ENCODE data around the gene HIP1R.
"Not testable (repeated sequence)": the region's sequence is repeated elsewhere in the genome, so short reads cannot be mapped to it uniquely, and the experiment has no call there.

Gene HIP1R

DNA sequence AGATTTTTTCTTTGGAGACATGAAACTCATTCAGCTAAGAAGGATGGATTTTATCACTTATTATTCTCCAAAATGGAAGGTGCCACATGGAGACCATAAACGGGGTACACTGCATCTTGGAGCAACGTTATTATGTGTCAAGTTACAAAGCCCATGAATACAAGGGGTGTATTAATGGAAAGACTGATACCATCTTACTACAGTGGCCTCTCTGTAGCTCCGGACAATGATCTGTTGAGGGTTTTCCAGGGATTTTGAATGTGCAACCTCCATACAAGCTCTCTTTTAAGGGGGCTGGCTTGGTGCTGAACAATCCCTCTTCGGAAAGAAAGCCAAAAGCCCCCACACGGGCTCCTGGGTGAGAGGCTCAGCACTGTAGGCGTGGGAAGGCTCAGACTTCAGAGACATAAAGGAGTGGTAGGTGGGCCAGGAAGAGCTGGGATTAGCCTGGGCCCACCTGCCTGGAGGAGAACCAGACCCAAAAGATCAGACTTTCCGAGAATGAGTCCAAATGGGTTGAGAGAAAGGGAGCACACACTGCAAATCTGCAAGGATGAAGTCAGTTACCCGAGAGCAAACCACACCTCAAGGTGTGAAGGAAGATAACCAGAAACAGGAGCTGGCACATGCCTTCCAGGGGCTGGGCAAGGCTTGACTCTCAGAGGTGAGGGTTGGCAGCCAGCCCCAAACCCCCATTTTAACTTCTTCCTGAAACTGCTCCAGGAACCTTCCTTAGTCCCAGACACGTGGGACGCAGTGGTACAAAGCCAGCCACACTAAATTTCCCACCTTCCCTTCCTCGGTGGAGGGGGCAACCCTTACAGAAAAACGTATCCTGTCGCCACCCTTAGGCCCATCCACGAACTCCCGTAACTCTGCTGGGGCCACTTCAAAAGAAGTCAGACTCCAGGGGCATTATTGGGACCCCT is 59.2 kb downstream of the HIP1R start:
- no peak for DNase-seq

DNA sequence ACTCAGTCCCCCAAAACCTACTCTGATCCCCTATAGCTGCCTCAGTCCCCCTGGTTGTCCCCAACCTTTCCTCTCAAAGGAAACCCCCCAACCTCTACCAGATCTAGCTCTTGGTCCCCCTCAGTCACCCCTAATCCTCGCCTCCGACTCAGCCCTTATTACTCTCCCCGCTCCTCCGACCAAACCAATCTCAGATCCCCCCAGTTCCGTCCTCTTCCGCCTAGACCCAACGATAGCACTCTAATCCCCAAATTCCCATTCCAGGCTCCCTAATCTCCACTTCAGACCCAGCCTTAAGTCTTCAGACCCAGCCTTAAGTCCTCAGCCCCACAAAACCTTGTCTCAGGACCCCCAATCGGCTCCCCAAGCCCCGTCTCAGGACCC is 60.1 kb downstream of the HIP1R start:
- no peak for DNase-seq

DNA sequence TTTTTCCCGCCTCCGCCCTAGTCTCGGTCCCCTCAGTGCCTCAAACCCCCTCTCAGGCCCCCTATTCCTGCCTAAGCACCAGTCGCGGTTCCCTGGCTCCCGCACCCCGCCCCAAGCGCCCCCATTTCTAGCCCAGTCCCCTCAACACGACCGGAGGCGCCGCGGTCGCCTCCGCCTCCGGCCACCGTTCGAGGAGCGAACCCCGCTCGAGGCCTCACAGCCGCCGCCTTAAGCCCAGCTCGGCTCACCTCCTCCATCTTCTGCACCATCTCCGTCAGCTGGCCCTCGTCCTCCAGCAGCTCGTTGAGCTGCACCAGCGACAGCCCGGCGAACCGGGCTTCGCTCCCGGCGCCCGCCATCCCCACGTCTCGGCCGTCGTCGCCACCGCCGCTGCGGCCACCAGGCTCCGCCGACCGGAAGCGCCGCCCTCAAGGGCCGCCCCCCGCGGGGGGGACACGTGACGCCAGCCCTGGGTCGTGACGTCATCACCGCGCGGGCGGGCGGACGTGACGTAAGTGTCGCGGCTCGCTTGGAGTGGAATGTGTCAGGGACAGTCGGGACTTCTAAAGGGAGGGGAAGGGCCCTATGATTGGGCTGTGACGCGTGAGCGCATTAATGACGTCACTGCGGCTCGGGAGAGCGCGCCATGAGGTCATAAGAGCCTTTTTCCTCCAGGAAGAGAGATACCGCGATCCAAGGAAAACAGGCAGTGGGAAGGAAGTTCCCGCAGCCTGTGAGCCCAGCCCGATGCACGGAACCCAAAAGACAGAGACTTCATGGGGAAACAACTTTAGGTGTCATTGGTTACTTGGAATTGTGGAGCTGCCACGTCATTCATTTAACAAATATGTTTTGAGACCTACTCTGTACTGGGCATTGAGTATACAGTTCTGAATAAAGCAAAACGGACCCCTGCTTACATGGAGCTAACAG is 60.7 kb downstream of the HIP1R start, which contains the start of gene VPS37B:
TSS of gene VPS37B (minus strand) at position 421 of the 933 bp plus-strand sequence. CDS start at position 359, 62 bp downstream.
- DNase-seq: peak; percentile 37 to 83

DNA sequence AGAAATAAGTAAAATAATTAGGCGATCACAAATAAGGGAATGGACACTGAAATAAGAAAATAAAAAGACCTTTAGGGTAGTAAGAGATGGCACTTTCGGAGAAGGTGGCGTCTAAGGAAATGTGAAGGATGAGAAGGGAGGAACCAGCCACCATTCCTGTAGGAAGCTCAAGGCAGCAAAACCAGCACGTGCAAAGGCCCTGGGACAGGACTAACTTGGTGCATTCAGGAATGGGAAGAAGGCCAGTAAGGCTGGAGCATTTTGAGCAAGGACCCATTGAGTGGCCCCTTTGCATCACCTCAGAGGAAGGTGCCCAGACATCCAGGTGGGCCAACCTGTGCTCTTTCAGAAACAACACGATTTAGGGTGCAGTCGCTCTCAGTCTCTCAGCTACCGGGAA is 61.4 kb downstream of the HIP1R start:
- DNase-seq: no peak

DNA sequence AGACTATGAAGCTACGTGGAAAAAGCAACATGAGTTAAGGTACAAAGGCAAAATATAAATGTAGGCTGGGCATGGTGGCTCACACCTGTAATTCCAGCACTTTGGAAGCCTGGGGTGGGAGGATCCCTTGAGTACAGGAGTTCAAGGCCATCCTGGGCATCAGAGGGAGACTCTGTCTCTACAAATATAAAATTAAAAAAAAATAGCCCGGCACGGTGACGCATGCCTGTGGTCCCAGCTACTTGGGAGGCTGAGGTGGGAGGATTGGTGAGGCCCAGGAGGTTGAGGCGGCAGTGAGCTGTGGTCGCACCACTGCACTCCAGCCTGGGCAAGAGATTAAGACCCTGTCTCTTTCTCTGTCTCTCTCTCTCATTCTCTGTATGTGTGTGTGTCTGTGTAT is 64.6 kb downstream of the HIP1R start:
- no peak for DNase-seq

DNA sequence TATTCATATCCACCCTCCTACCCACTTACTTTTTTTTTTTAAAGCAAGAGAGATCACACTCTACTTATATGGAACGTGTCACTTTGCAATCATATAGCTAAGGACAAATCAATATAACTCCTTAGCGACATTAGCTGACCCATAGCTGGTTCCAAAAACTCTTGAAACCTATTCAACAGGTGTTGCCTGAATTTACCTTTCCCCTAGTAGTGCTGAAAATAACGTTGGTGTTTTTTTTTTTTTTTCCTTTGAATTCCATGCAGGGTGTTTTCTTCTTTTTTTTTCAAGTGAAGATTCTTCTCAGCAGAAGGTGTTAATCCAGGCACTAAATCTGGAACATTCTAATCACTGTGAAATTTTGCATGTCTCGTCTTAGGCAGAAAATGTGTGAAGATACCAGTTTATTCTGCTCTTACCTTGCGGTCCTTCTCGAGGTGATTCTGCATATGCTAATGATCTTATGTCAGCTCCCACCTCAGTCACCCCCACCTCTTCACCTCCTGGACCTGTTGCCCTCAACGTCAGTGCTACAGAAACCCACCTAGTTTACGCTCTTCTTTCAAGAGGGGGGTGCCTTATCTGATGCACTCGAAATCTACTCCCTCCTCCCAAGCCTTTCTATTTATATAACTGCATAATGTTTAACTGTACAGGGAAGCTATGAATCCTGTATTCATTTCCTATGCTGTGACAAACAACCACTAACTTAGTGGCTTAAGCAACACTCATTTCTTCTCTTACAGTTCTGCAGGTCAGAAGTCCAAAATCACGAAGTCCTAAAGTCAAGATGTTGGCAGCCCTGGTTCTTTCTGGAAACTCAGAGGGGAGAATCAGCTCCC is 67.8 kb downstream of the HIP1R start:
- DNase-seq: no peak

DNA sequence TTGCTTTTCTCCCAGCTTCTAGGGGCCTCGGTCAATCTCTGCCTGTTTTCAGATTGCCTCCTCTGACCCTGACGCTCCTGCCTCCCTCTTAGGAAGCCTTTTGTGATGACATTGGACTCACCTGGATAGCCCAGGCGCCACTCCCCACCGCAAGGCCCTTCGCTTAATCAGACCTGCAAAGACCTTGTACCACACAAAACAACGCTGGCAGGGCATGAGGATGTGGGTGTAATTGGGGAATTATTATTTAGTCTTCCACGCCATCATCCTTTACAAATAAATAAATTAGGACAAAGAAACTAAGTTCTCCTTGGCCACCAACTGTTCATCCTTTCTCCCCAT is 68.4 kb downstream of the HIP1R start:
- DNase-seq: no peak

DNA sequence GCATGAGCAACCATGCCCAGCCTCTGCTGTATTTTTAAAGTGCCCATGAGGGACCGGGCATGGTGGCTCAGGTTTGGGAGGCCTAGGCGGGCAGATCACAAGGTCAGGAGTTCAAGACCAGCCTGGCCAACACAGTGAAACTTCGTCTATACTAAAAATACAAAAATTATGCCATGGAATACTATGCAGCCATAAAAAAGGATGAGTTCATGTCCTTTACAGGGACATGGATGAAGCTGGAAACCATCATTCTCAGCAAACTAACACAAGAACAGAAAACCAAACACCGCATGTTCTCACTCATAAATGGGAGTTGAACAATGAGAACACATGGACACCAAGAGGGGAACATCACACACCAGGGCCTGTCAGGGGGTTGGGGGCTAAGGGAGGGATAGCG is 70.0 kb downstream of the HIP1R start:
- not testable (repeated sequence) for DNase-seq

DNA sequence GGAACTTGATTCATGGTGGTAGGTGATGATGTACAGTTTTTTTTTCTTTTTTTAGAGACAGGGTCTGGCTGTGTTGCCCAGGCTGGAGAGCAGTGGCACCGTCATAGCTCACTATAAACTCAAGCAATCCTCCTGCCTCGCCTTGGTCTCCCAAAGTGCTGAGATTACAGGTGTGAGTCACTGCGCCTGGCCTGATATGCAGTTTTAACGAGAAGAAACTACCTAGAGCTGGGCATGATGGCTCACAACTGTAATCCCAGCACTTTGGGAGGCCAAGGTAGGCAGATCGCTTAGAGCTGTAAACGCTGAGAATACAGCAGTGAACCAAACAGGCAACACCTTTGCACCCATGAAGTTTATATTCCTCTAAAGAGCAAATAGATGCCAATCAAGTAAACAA is 73.7 kb downstream of the HIP1R start:
- no peak for DNase-seq

DNA sequence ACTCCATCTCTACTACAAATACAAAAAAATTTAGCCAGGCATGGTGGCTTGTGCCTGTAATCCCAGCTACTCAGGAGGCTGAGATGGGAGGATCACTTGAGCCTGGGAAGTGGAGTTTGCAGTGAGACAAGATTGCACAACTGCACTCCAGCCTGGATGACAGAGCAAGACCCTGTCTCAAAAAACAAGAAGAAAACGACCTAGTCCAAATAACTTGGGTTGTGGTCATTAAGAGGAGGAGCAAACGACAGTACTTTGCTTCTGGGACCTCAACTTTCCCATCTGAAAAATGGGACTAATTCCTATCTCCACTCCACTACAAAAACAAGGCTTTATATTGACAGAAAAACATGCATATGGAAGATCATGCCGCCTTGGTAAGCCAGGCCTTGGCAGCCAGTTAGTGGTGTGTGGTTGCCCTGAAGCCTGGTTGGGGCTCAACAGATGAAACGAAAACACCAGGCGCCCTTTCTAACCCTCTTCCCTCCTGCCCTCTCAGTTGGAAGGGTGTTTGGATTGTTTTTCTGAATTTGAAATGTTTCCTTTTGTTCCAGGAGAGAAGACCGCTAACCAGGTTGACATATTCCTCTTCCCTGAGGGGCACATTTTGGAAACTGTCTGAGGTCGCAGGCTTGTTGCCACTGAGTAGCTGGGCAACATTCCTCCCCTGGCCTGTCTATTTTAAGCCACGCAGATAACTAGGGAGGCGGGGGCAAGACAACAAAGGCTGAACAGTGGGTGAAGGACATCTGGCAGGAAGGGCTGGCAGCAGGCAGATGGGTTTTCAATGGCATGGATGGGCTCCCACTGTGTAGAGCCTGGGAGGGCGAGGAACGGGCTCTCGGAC is 74.4 kb downstream of the HIP1R start:
- peak in 1 of 2 experiments; percentile 63 for DNase-seq

All from NCI-H446 (cell line).